GM21515 (cell line): ENCODE measurements around the gene ZNF423.
"Not testable (repeated sequence)": the region's sequence is repeated elsewhere in the genome, so short reads cannot be mapped to it uniquely, and the experiment has no call there.

Experiments
- ATAC-seq: cut with Tn5 transposase; IDR thresholded peaks from one replicate; pipeline ENCODE4 v1.9.1; 2021; ENCODE audit not compliant: unreplicated experiment

ZNF423 gene

DNA sequence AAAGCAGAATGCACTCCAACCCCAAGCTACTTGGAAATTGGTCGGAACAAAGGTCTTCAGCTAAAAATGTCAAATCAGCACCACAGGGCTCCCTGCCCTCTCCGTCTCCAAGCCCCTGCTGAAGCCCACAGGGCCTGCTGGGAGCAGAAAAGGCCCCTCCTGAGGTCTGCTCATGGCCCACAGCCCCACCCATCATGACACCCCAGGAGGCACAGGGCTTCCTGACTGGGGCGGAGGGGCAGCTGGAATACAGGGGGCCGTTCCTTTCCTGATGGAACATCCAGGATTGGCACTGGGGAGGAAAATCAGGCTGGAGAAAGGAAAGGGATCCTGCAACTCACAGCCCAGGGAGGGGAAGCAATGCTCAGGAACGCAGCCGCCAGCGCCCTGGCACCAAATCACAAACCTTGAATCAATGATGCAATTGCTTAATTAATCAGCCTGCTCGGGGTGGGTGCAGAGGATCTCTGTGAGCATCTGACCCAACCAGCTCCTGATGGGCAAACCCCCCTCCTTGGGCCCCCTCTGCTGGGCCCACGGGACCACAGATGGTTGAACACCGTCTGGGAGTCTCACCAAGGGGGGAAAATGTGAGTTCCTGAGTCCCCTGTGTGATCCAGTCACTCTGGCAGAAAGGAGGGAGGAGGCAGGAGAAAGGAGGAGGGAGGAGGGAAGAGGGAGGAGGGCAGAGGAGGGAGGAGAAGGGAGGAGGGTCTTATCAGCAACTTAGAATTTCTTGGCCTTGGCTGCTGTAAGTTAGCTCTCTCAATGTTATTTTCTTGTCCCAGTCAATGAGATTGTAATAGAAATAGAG lies 155.5 kb downstream of the ZNF423 start:
- ATAC-seq: no peak

DNA sequence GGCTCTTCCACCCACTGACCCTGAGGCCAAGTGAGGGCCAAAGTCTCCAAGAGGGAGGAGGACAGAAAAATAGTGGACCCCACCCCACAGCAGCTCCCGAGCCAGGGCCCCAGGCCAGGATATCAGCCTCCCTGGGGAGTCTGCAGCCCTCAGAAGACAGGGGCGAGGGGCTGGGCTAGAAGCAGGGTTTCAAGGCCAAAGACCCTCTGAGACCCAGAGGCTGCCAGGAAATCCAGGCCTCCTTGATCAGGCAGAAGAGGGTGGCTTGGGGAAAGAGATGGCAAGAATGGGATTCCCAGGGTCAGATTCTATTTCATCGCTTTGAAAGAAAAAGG lies 156.1 kb downstream of the ZNF423 start:
- ATAC-seq: no peak

GRCh38 chr16:49698931-49699840 lies 156.7 kb downstream of the ZNF423 start:
- ATAC-seq: no peak

DNA sequence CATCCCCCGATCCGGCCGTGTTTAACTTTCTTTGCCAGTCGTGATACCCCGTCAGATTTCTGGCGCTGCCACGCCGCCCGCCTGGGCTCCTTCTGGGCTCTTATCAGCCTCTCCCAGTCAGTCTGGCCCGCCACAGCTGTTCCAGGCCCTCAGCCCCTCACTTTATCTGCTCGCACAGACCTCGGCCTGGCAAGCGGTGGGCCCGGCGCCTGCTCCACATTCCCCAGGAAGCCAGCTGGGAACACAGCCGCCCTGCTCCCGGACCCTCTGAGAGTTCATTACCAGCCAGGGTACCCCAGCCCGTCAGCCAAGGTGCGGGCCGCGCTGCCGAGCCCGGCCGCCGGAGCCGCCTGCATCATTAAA lies 157.5 kb downstream of the ZNF423 start:
- ATAC-seq: no peak

DNA sequence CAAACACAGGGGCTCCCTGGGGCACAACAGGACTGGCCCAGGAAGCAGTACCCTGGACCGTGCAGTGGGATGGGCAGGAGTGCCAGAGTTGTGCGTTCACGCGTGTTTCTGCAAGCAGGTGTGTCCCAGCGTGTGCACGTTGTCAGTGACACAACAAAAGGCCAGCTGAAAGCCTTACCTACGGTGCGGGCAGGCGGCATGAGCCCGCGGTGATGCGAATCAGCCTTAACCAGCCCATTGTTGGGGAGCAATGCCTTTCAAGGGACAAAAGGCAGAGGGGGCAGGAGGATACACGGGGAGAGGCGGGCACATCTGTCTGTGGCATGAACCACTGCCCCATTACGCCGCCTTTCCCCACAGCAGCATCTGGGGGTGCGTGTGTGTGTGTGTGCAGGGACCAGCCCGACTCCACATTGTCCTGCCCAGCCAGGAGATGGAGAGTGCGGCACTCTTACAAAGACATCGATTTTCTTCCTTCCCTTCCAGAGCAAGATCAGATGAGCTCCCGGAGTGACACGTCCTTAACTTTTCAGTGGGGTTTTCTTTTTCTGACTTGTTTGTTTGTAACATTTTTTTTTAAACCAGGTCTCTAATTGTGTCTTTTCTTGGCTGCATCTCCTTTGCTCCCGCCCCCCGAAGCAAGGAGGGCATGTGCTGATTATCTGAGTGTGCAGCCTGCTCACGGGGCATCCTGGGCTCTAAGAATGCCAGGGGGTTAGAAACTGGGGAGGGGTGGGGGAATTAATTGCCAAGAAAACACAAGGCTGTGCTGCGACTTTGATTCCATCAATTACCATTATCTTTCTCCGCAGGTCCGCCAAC lies 158.1 kb downstream of the ZNF423 start:
- ATAC-seq: no peak

DNA sequence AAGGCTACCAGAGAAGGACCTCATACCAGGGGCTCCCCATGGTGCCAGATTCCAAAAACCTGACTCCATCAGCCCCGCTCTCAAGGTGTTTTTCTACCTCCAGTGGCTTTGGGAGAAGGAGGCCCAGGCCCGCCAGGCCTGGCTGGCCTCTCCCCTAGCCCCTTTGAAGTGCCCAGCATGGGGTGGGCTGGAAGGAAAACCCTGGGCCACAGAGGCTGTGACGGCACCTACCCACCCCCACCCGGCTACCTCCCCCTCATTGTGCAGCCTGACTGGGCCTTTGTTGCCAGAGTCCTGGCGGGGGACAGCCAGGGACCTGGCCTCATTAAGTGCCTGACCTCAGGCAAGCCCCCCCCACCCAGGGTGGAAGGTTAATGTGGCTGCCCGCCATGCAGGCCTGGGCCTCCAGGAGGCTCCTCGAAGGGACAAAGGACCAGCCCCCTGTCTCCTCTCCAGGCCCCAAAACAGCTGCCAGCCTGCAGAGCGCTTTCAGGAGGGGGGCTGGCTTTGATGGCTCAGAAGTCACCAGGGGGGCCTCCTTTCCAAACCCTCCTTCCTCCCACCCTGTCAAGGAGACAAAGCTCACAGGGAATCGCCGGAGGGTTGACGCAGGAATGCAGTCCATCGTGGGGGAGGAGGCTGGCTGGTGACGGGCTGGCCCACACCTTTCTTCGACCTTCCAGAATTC lies 159.4 kb downstream of the ZNF423 start:
- ATAC-seq: no peak

DNA sequence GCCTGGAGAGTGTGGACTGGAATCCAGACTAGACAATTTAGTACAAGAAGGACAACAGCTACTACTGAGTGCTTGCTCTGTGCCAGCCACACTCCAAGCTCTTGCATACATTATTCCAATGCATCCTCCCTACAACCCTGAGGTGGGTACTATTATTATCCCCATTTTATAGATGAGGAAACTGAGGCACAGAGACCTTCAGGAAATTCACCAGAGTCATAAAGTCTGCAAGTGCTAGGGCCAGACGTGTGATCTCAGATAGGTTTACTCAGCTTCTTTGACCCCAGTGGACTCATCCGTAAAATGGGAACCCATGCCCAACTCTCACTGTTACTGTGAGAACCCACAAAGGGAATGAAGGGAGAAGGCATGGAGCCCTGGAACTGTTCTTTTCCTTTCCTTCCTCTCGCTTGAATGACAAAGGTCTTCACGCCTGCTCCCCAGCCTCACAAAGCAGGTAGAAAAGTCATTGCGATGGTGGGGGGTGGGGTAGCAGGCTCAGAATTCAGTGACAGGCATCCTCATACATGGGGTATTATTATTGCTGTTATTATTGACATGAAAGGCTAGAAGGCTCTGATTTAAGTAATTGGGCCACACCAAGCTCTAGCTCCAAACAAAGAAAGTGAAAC lies 160.0 kb downstream of the ZNF423 start:
- no peak for ATAC-seq

DNA sequence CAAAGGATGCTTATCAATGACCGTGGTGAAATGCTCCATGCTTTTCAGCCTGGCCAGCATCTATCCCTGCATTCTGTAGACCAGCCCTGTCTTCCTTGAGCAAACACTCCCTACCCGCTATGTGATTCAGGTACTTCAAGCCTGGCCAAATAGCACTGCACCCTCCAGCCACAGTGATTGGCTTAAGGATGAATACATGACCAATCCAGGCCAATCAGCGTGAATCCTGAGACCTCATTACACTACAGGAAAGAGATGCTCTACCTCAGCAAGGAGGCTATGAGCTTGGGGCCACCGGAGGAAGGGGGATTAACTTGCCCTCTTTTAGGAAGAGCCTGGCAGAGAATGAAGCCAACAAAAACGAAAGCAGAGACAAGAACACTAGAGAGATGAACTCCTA lies 162.5 kb downstream of the ZNF423 start:
- no peak for ATAC-seq

GRCh38 chr16:49690778-49691177 lies 165.1 kb downstream of the ZNF423 start:
- ATAC-seq: no peak

DNA sequence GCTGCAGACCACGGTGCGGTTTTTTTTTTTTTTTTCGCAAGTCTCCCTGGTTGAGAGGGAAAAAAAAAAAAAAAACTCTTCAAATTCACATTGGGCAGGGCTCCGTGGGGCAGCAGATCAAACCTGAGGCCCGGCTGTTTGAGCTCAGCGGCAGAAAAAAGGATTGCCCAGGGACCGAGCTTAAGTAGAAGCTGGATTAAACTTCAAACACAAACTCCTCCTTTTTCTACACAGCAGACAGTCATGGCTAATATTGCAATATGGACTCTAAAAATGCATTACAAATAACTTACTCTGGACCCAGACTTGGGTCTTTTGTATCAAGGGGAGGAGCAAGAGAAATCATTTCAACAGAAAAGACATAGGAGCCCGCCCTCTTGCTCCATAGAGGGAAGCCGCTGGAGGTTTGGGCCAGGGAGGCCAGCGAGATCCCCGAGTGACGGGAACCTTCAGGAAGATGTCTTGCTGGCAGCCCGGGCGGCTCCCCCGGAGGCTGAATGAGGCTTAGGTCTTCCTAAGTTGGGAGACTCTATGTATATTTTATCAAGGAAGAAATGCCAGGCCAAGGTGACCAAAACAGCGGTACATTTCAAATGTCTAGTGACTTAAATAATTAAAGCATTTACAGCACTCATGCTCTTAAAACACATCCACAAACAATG lies 167.7 kb downstream of the ZNF423 start:
- ATAC-seq: no peak

DNA sequence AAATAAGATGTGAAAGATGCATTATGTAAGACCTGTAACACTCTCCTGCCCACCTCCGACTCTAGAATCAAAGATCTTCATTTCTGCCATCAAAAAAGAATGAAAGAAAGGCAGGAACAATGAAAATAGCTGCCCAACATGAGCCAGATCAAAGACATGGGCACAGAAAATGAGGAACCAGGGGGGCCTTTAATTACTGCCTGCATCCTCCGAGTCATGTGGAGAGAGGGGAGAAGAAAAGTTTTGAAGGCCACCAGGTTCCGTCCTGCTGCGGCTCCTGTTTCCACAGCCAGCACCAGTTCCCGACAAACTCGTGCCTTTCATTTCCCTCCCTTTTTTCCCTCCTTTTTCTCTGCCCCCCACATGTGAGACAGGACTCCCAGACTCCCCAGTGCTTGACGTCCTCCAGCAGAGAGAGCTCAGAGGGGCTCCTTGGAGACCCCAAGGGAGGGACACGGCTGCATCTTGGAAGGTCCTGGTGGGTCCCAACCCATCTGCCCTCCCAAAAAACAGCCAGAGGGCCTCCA lies 168.4 kb downstream of the ZNF423 start:
- no peak for ATAC-seq

DNA sequence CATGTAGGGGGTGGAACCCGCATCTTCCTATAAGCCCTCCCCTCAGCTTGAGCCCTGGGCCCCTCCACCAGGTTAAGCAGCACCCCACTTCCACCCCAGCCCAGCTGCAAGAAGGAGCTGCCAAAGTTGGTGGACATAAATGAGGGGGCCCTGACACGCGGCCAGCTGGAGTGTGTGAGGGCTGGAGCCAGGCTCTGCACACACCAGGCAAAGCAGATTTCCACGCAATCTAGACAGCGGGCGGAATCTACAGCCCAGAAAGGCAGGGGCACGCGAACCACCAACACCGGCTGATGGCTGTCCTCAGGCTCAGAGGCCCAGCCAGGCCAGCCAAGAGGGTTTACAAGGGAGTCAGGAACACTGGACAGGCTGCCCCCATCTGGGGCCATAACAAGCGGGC lies 171.2 kb downstream of the ZNF423 start:
- ATAC-seq: no peak

- no peak for ATAC-seq
These were observed 173.2 kb downstream of the ZNF423 start for GRCh38 chr16:49682577-49683165.

DNA sequence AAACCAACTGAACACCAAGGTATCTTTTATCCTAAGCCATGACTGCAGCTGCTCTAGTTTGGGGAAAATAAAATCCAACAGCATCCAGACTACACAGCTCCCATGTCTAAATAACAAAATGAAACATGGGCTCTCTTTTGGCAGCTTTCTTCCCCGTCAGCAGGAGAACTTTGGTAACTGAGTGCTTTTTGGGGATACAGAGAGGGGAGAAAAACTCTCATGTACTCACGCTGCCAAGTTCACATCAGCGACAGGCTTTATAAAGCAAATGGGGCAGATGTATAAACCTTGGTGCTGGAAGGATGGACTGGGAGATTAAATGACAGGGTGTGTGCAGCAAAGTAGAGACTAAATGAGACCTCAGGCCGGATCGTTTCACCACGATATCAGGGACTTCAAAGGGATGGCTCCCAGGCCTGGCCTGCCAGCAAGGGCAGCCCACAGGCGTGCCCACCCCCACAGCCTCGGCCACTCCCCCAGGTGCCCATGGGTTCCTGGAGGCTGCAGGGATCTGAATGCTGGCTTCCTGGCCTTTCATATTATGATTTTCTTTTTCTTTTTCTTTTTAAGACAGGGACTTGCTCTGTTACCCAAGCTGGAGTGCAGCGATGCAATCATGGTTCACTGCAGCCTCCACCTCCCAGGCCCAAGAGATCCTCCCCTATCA lies 174.6 kb downstream of the ZNF423 start:
- no peak for ATAC-seq

GRCh38 chr16:49679095-49679494 lies 176.8 kb downstream of the ZNF423 start:
- no peak for ATAC-seq

DNA sequence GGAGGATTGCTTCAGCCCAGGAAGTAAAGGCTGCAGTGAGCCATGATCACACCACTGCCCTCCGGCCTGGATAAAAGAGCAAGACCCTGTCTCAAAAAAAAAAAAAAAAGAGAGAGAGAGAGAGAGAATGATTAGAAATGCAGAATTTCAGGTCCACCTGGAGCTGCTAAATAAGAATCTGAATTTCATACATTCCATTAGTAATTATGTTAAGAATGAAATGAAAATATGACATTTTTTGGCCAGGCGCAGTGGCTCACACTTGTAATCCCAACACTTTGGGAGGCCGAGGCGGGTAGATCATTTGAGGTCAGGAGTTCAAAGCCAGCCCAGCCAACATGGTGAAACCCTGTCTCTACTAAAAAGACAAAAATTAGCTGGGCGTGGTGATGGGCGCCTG lies 178.3 kb downstream of the ZNF423 start:
- not testable (repeated sequence) for ATAC-seq

DNA sequence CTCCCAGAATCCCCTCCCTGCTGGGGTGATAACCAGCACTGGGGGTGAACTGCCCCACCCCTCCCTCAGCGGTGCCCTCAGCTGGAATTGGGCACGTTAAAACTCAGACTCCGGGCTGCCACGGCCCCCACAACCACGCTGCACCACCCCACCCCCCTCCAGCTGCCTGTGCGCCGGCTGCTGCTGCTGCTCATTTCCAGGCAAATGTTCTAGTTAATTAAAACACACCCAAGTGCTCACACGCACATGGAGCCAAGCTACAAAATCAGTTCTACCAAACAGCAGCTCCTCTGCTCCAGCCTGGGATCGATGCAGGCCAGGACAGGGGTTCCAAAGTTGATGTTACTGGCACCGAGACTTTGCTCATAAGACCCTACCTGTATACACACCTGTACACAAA lies 180.5 kb downstream of the ZNF423 start:
- no peak for ATAC-seq

- no peak for ATAC-seq
These were observed 180.9 kb downstream of the ZNF423 start for GRCh38 chr16:49674990-49675389.

GRCh38 chr16:49674351-49674851 lies 181.5 kb downstream of the ZNF423 start:
- no peak for ATAC-seq
